Lung (tissue), 12 donors: ENCODE data around the gene TTLL8. TPM values are rescaled to one million over a fixed set of nuclear protein-coding genes. Genes with fewer than 3 reads are reported as not detected.

Experiments used
- ATAC-seq: fragments of 200-7000 bp; cut with Tn5 transposase; one replicate; pipeline ENCODE4 v1.9.1; 2020; ENCODE audit warnings: moderate number of reproducible peaks; ENCODE audit not compliant: insufficient read depth, low FRiP score
- DNase-seq, 3 donors: peaks; one replicate each; pipeline ENCODE4 v3.0.0-alpha.2; 2013 to 2017
- H3K27ac ChIP-seq, 2 donors: one replicate each; pipeline ENCODE4 v1.5.1; 2013; ENCODE audit warnings: mild to moderate bottlenecking in 2 of 2, moderate library complexity in 2 of 2, control low read depth in 1 of 2, inconsistent platforms in 1 of 2, low read depth in 1 of 2, low read length in 1 of 2
- H3K27me3 ChIP-seq, 3 donors: one replicate each; pipeline ENCODE4 v1.5.1; 2013; ENCODE audit warnings: low read length in 2 of 3; ENCODE audit not compliant: control insufficient read depth in 3 of 3, insufficient read depth in 3 of 3
- H3K36me3 ChIP-seq, 4 donors: one replicate each; pipeline ENCODE4 v1.5.1; 2013; ENCODE audit warnings: low read length in 4 of 4, mild to moderate bottlenecking in 1 of 4, moderate library complexity in 1 of 4; ENCODE audit not compliant: control insufficient read depth in 4 of 4, insufficient read depth in 4 of 4
- H3K4me1 ChIP-seq, 5 donors: one replicate each; pipeline ENCODE4 v1.5.1; 2013; ENCODE audit warnings: low read length in 5 of 5, mild to moderate bottlenecking in 2 of 5, moderate library complexity in 1 of 5; ENCODE audit not compliant: control insufficient read depth in 5 of 5, insufficient read depth in 5 of 5
- H3K4me3 ChIP-seq: one replicate; pipeline ENCODE4 v1.5.1; 2013; ENCODE audit warnings: mild to moderate bottlenecking, control low read depth, moderate library complexity
- H3K9ac ChIP-seq, 2 donors: one replicate each; pipeline ENCODE4 v1.5.1; 2013; ENCODE audit warnings: low read length in 2 of 2, control low read depth in 1 of 2; ENCODE audit not compliant: insufficient read depth in 1 of 2
- H3K9me3 ChIP-seq, 4 donors: one replicate each; pipeline ENCODE4 v1.5.1; 2013; ENCODE audit warnings: low read length in 3 of 4, mild to moderate bottlenecking in 1 of 4, moderate library complexity in 1 of 4; ENCODE audit not compliant: control insufficient read depth in 4 of 4, insufficient read depth in 3 of 4
- CTCF ChIP-seq: IDR thresholded peaks from 2 replicates; pipeline ENCODE4 v1.5.1; 2012; ENCODE audit warnings: mild to moderate bottlenecking; ENCODE audit errors: control extremely low read depth, extremely low read depth
- WGBS, 2 donors: extraction: QIAGEN DNeasy Blood & Tissue Kit; methylation state at CpG; one replicate each; pipeline ENCODE4 v1.1.7; 2013; 5-methylcytosine and 5-hydroxymethylcytosine counted together
- polyA plus RNA-seq, 2 donors: library from polyadenylated mRNA; stranded (reverse); fragments of 200-250 nt; gene quantifications; one replicate each; pipeline ENCODE4 v1.2.1, GENCODE V29; 2013
- total RNA-seq, 2 donors: library from RNA; depleted of rRNA in 1 of 2; stranded (reverse); fragments of >200 nt in 1 of 2; gene quantifications; one replicate each; pipeline ENCODE4 v1.2.1, GENCODE V29; 2014 to 2021
- donor health status: control.
- donor health status: control.
- donor health status: Bipolar disorder and iron deficiency.
- donor health status: healthy.
- donor health status: DM: yes; HTN: yes; CAD: no.

Gene TTLL8
- total and polyA plus RNA-seq, 4 donors: not detected

- H3K4me3 ChIP-seq: no peak overlapping the region
- peaks cover 0 to 6% (median 0%) of the 10 kb centered on the region in 4 donors for H3K9me3 ChIP-seq
- 70 to 77% methylated on average over 3 of the region's 3 CpGs for WGBS, 2 donors
- H3K27me3 ChIP-seq: peaks cover 0 to 3% (median 0%) of the 10 kb centered on the region in 3 donors
- H3K27ac ChIP-seq: no peak overlapping the region
- no peaks in the 10 kb centered on the region for H3K36me3 ChIP-seq
- H3K4me1 ChIP-seq: peaks cover 0 to 8% (median 0%) of the 10 kb centered on the region in 5 donors
- TF ChIP-seq CTCF: no peak
- no peak for ATAC-seq
- DNase-seq: no peak
- H3K9ac ChIP-seq: no peak overlapping the region
These were observed 63.1 kb downstream of the TTLL8 start for GRCh38 chr22:49995041-49995360.

GRCh38 chr22:49994361-49995040, 63.6 kb downstream of the TTLL8 start:
- Histone ChIP-seq H3K9me3 (peaks cover 0 to 6% (median 0%) of the 10 kb centered on the region in 4 donors), H3K27me3 (peaks cover 0 to 3% (median 0%) of the 10 kb centered on the region in 3 donors), H3K36me3 (no peaks in the 10 kb centered on the region), H3K9ac (no peak overlapping the region), H3K4me3 (no peak overlapping the region), H3K27ac (no peak overlapping the region), H3K4me1 (peaks cover 0 to 8% (median 0%) of the 10 kb centered on the region in 5 donors)
- ATAC-seq (no peak), DNase-seq (no peak)
- 93 to 94% methylated on average over 21 of the region's 21 CpGs for WGBS, 2 donors
- TF ChIP-seq CTCF: no peak

- no peak overlapping the region for H3K9ac ChIP-seq
- H3K36me3 ChIP-seq: no peaks in the 10 kb centered on the region
- no peak for ATAC-seq
- H3K4me1 ChIP-seq: peaks cover 0 to 4% (median 0%) of the 10 kb centered on the region in 5 donors
- TF ChIP-seq CTCF: no peak
- no peak overlapping the region for H3K4me3 ChIP-seq
- H3K27ac ChIP-seq: no peak overlapping the region
- H3K9me3 ChIP-seq: peaks cover 0 to 6% (median 0%) of the 10 kb centered on the region in 4 donors
- no peak for DNase-seq
- 76 to 81% methylated on average over 11 of the region's 11 CpGs for WGBS, 2 donors
- H3K27me3 ChIP-seq: peaks cover 0 to 3% (median 0%) of the 10 kb centered on the region in 3 donors
These were observed 64.3 kb downstream of the TTLL8 start for GRCh38 chr22:49993649-49994360.
